ENCODE measurements around the gene RBM19.
"Not testable (repeated sequence)": the region's sequence is repeated elsewhere in the genome, so short reads cannot be mapped to it uniquely, and the experiment has no call there.

The RBM19 gene

DNA sequence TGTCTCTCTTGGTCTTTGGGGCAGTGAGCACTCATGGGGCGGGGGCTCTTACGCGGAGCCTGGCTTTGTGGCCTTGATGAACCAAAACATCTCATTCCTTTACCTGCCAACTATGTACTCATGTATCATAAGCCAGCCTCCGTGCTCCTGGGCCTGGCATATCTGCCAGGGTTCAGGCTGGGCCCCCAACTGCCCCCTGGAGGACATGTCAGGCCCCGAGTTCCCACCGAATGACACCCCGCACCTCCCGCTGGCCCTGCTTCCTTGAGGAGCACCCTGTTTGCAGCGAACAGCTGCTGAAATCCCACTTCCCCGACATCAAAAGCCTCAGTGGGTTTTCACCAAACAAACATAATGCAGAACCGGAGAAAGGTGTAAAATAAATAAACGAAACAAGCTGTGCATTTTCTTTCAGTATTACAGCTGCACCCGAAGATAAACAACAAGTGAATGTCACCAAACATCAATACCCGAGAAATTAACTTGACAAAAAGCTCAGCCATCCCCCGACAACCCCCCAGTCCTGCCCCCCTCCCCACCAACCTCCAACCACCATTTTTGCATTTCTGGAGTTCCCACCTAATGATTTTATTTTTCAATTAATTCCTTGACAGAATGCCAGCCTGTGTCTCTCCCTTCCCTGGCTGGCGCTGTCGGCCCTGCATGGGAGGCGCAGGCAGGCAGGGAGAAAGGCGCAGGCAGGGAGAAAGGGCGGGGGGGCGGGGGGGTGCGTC lies 139.2 kb downstream of the RBM19 start:
- no peak for DNase-seq

DNA sequence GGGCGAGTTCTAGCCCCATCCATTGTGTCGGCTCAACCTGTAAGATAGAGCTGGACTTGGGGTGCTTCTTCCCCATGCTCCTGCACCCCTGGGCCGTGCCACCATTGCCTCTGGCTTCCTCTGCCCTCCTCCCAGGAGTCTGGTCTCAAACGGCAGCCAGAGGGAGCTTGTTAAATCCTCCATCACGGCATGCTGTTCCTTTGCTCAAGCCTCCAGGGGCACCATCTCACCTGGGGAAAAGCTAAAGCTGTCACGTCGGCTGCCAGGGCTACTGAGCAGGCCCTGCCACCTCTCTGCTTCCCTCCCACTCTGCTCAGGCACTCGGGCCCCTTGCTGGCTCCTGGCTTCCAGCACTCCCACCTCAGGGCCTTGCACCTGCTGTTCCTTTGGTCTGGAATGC lies 140.4 kb downstream of the RBM19 start:
- DNase-seq = no peak

GRCh38 chr12:113823816-113824215 lies 142.3 kb downstream of the RBM19 start:
- DNase-seq = no peak

GRCh38 chr12:113823016-113823415 lies 143.1 kb downstream of the RBM19 start:
- DNase-seq = no peak

DNA sequence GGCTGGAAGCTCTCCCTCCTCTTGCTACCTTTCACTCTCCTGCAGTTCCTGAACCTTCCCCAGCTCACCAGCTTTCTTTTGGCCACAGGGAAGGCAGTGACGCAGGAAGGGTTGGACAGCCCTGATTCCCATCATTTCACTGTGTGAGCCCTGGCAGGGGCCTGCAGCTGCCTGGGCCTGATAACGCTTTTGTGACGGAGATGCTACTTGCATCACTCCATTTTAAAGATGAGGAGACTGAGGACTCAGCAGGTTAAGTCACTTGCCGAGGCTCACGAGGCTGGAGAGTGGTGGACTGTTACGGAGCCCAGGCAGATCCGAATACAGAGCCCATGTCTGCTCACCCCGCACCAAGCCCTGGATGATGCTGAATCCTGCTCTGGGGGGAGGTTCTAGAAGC lies 145.3 kb downstream of the RBM19 start:
- DNase-seq = no peak

DNA sequence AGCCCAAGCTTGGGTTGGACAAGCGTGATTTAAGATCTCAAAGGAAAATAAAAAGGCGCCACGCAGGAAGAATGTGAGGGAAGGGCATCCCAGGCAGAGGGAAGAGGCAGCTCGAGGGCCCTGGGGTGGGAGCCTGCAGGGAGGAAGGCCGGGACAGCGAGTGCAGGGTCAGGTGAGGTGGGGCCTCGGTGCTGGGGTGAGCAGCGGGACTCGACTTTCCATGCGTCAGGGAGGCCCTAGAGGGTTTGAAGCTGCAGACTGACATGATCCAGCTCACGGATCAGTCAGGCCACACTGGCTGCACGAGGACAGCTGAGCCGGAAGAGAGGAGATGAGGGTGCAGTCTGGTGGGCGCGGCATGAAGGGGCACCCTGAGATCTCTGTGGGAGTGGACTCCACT lies 145.8 kb downstream of the RBM19 start:
- no peak for DNase-seq

GRCh38 chr12:113819495-113819894 lies 146.6 kb downstream of the RBM19 start:
- no peak for DNase-seq

DNA sequence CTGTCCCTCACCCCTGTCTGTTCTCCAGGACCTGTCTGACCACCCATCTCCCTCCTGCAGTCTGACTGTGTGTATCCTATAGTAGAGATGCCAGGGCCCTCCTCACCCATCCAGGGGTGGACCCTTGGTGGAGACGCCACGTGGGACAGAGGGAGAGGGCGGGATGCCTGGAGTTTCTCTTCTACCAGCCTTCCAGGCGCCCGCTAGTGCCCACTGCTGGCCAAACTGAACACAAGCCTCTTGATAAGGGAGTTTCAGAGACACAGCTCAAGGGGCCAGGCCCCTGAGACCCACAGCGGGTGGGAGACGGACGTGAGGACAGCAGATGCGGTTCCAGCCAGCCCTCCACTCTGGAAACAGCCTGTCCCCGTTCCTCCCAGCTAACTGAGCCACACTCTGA lies 147.3 kb downstream of the RBM19 start:
- no peak for DNase-seq

DNA sequence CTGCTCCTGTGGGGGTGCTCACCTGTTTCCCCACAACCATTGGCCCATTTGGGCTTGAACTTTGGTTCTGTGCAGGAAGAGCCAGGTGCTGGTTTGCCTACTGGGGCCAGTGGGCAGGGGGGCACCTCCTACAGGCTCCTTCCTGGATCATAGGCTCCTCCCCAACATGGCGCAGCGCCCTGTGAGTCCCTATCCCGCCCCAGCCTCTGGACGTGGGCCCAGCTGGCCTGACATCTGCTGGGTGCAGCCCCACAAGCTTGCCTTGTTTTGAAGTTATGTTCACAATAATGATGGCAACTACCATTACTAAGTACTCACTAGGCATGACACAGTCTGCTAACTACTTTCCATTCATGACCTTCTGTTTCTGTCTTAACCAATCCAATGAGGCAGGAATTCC lies 147.8 kb downstream of the RBM19 start:
- no peak for DNase-seq

DNA sequence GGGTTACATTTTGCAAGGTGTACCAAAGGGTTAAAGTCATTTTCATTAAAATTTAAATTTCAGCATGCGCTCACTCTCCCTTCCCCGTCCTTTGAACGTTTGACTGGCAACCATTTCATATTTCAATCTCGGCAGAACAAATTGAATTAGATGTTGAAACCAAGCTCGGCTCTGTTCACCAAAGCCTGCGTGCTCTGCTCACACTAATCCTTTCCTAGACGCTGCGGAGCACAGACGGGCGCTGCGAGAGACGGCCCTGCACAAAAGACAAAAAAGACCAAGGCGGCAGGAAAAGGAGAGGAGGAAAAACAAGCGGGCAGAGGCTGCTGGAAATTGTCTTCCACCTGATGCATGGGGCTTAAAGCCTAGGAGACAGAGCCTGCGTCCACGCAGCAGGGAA lies 149.3 kb downstream of the RBM19 start:
- DNase-seq = no peak

DNA sequence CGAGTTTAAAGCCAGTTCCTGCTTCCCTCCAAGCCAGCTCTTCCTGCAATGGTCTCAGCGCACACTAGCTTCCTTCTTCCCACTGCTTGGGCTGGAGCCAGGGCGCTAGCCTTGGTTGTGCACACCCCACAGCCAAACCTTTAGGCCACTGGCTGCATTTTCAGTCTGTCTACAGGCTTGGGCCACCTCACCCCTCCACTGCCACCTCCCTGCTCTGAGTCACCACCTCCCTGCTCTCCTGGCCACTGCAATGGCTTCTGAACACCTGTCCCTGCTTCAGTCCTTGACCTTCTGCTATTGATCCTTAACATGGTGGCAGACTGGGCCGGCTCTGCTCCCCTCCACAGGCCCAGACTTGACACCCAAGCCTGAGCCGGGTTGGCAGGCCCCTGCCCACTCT lies 151.1 kb downstream of the RBM19 start:
- no peak for DNase-seq

DNA sequence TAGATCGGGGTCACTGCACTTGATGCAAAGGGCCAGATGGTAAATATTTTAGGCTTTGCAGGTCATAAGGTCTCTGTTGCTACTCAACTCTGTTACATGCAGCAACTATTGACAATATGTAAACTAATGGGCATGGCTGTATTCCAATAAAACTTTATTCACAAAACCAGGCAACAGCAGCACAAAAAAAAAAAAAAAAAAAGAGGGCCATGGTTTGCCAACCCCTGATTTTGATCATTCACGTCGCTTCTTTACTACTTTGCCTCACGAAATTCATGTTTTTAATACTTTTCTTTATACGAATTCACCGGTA lies 152.9 kb downstream of the RBM19 start:
- no peak for DNase-seq

DNA sequence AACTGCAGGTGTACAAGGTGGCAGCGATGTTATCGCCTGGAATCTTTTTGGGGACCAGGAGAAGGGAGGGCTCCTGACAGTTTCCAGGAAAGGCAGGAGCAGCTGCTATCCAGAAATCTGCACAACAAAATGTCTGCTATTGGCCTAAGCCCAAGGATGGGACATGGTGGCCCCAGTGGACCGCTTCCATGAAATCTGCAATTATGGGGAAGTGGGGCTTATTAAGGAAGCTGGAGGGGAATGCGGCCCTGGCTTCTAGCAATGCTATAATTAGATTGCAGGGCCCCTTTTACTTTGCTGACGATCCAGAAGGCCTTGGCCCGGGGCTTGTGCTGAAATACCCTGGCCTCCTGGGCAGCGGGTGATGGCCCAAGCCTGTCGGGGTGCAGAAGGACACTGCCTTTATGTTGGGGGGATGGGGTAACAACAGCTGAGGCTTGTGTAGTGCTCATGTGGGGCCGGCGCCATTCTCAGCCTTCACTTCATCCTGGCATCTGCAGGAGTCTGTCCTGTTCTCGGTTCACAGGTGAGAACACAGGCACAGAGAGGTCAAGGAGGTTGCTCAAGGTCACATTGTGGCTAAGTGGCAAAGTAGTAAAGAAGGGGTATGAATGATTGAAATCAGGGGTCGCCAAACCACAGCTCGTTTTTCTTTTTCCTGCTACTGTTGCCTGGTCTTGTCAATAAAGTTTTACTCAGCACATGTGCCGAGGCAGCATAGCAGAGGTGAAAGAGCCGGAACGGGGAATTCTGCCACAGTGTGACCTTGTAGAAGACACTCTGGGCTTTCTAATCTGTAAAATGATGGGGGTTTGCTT lies 153.5 kb downstream of the RBM19 start:
- DNase-seq = no peak

GRCh38 chr12:113809462-113810220 lies 156.5 kb downstream of the RBM19 start:
- not testable (repeated sequence) for DNase-seq

DNA sequence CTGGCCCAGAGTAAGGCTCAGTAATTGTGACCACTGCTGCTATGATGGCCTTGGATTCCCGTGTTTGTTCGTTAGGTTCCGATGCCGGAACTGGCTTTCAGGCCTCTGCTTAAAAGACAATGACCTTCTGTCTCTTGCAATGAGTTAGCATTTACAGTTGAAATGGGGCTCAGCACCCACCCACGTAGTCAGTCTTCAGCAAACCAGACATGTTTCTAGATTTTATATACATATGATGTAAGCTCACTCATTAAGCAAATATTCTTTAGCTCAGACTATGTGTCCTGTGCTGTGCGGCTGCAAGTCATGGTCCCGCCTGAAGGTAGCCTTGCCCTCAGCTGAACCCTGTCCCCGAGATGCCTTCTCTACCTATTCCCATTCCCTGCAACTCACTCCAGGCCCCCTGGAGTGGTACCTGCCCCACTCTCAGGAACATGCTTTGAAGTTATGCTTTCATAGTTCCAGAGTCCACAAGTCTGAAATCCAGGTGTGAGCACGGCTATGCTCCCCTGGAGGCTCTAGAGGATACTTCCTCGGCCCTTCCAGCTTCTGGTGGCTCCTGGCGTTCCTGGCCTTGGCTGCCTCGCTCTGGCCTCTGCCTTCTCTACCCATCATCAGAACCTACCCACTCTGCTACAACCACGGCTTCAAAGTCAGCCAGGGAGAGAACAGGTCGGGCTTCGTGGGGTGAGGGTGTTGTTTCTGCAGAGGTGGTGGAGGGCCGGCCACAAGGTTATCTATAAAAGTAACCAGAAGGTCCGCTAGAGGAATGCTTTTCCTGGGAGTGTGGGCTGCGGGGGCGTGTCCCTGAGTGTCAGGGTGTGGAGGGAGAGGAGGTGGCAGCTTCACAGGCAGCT lies 157.8 kb downstream of the RBM19 start:
- no peak for DNase-seq

DNA sequence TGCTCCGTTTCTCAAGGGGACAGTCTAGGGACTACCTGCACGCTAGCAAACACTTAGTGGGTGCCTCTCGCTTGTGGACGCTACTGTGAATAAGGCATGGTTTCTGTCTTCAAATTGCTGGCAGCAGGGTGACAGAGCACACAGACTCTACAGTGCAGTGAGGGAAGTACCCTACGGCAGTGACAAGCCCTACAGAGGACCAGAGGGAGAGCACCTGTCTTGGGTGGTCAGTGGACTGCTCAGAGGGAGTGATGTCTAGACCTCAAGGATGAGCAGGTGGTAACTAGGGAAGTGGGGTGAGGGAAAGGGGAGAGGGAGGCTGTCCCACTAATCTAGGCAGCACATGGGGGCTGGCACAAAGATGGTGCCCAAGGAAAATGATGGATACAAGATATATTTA lies 160.5 kb downstream of the RBM19 start:
- DNase-seq = no peak

GRCh38 chr12:113804961-113805600 lies 161.0 kb downstream of the RBM19 start:
- DNase-seq = no peak

DNA sequence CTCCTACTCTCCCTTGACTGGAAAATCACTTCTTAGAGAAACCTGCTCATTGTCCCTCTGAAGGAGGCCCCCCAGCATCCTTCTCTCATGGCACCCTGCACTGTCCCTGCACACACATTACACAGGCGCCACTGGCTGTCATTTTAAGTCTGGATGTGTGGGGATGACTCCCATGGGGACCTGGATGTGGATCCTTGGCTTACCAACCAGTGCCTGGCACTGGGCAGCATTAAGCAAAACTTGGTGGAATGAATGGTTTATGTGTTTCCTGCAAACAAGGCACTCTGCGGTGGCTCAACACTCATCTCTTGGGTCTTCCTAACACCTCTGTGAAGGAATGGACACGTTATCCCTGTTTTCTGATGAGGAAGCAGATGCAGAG lies 162.4 kb downstream of the RBM19 start:
- no peak for DNase-seq

DNA sequence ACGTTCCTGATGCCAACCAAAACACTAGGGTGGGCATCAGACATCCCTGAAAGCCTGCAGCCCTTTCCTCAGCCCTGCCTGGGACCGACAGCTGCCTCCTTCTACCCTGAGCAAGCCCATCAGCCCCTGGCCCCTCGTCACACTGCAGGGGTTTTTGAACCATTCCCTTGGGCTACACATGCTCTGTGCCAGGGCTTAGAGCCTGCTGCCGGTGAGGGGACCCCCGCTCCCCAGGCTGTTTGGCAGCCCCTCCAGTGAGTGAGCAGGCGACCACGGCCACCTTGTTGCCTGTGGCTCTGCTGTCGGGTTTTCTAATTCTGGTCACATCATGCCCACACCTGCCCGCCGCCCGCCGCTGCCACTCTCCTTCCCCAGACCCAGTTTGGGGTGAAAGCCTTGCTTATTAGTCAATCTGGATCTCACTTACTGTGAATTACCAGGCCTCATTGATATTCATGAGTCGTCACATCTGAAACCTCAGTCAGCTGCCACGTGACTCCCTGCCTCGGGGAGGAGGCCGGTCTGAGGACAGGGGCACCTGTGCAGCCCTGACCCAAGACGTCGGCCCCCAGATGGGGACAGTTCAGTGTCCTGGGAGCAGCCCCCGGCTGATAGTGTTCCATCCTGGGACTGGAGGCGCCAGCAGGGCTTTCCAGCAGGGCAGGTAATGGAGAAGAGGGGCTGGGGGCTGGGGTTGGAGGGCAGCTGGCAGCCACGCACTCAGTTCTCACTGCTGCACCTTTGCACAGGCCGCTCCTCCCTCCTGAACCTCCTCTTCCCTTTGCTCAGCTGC lies 163.0 kb downstream of the RBM19 start:
- no peak for DNase-seq

DNA sequence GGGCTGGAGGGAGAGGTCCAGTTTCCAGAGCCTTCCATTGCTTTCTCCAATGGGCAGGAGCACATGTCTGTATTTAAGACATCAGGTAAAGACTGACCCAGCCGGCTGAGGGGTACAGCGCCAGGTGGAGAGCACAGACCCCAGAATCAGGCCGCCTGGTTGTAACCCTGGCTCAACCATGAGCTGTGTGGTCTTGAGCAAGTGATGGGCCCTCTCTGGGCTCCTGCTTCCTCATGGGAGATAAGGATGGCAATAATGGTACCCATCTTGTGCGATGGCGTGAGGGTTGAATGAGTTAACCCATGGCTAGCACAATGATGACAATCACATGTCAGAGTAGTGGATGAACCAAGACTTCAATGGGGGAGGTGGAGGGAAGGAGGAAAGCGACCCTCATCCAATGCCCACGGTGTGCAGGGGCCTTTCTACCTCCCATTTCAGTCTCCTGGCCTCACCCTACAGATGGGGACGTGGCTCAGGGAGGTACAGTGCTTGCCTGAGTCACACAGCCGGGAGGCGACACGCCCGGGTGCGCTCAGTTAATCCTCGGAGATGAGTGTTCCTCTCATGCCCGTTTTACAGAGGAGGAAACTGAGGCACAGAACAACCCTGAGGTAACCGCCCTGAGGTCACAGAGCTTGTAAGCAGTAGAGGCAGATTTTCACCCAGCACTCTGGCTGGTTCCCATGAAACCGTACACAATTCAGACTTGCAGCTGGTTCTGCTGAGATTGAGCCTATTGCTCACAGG lies 163.9 kb downstream of the RBM19 start:
- no peak for DNase-seq

DNA sequence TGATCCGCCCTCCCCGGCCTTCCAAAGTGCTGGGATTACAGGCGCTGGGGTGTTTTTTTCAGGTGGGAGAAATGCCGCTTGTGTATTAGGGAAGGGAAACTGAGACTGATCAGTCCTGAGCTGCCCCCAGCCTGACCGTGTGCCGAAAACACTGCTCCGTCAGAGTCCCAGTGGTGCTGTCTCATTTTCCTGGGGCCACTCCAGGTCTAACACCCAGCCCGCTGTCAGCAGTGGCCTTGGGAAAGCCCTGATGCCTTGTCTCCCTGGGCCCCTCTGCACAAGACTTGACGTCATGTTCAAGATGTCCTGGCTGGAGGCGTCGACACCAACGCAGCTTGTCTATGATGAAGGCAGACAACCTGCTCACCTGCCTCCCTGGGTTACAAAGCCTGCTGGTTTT lies 165.9 kb downstream of the RBM19 start:
- DNase-seq = no peak
